HCT116 (cell line): ENCODE measurements around the gene KTN1. TPM values are rescaled to one million over a fixed set of nuclear protein-coding genes. Genes with fewer than 3 reads are reported as not detected.

Source experiments
- ATAC-seq: fragments of 200-7000 bp; cut with Tn5 transposase; 2 replicates; pipeline ENCODE4 v1.9.1; 2020; ENCODE audit warnings: mild to moderate bottlenecking, moderate library complexity
- BruUV-seq: library from RNA; stranded (reverse); fragments of 400-500 nt; replicated peaks from 2 replicates; lab custom pipeline; 2021; lab: Mats Ljungman, UMichigan
- CTCF ChIA-PET: fragments of 300-600 bp; sonication (Branson Sonifier 250); formaldehyde crosslinking; loops from one replicate; lab custom pipeline; 2021; ENCODE audit warnings: antibody characterized with exemption; lab: Charles Lee
- POLR2A ChIA-PET: fragments of 300-600, 350-600 bp; sonication (Branson Sonifier 250); formaldehyde crosslinking; loops from one replicate; lab custom pipeline; 2021; ENCODE audit warnings: antibody characterized with exemption; lab: Charles Lee
- RAD21 ChIA-PET, 2 experiments: fragments of 300-600 bp; sonication (Branson Sonifier 250); formaldehyde crosslinking; loops; one replicate each; lab custom pipeline; 2023; ENCODE audit warnings: low total read pairs in 2 of 2; ENCODE audit not compliant: uncharacterized antibody in 2 of 2, unreplicated experiment in 2 of 2, low non-redundant PET in 1 of 2; lab: Charles Lee
- DNase-seq: peaks from one replicate; pipeline ENCODE4 v3.0.0-alpha.2; 2010; ENCODE audit warnings: low read depth, low spot score
- H2AFZ ChIP-seq: fragments of 200-600 bp; shearing (Covaris generic), sonication (generic); 2 replicates; pipeline ENCODE4 v1.6.1; 2017; ENCODE audit warnings: low read depth, mixed run types, mixed read lengths, antibody characterized with exemption, low read length; ENCODE audit not compliant: poor library complexity, severe bottlenecking
- H3K27ac ChIP-seq: 2 replicates; pipeline ENCODE4 v1.5.1; 2012; ENCODE audit warnings: low read depth, low read length
- H3K27me3 ChIP-seq: fragments of 200-600 bp; sonication (generic); 2 replicates; pipeline ENCODE4 v1.6.1; 2016; ENCODE audit warnings: mixed run types, low read length, mixed read lengths; ENCODE audit not compliant: insufficient read depth
- H3K36me3 ChIP-seq, 2 experiments: fragments of 200-500 bp in 1 of 2; fragments of 200-600 bp in 1 of 2; sonication (Bioruptor generic) in 1 of 2; sonication (generic) in 1 of 2; 2 replicates each; pipeline versions ENCODE4 v1.5.1 to v1.6.1; 2014 to 2016; ENCODE audit warnings: low read length in 2 of 2, inconsistent platforms in 1 of 2, mixed read lengths in 1 of 2, mixed run types in 1 of 2; ENCODE audit not compliant: insufficient read depth in 2 of 2, control insufficient read depth in 1 of 2
- H3K4me1 ChIP-seq, 2 experiments: fragments of 200-600 bp in 1 of 2; sonication (generic) in 1 of 2; 2 replicates each; pipeline versions ENCODE4 v1.5.1 to v1.6.1; 2012 to 2017; ENCODE audit warnings: low read length in 2 of 2, inconsistent platforms in 1 of 2, mild to moderate bottlenecking in 1 of 2, mixed read lengths in 1 of 2, mixed run types in 1 of 2, moderate library complexity in 1 of 2; ENCODE audit not compliant: insufficient read depth in 2 of 2, control insufficient read depth in 1 of 2
- H3K4me2 ChIP-seq: fragments of 200-600 bp; sonication (generic); 2 replicates; pipeline ENCODE4 v1.6.1; 2017; ENCODE audit warnings: mixed run types, low read length, mixed read lengths
- H3K4me3 ChIP-seq, 2 experiments: fragments of 200-600 bp in 1 of 2; sonication (generic) in 1 of 2; replicated peaks in 1 of 2; 2 replicates each; pipeline ENCODE4 v1.5.1; 2011 to 2016; ENCODE audit warnings: low read length in 2 of 2, control low read depth in 1 of 2, low read depth in 1 of 2, mild to moderate bottlenecking in 1 of 2, mixed read lengths in 1 of 2, mixed run types in 1 of 2
- H3K79me2 ChIP-seq: fragments of 200-600 bp; sonication (generic); 2 replicates; pipeline ENCODE4 v1.6.1; 2017; ENCODE audit warnings: mild to moderate bottlenecking, mixed run types, low read length, moderate library complexity, mixed read lengths; ENCODE audit not compliant: insufficient read depth
- H3K9ac ChIP-seq: fragments of 200-600 bp; sonication (generic); 2 replicates; pipeline ENCODE4 v1.6.1; 2016; ENCODE audit warnings: low read length, mixed read lengths
- H3K9me2 ChIP-seq: fragments of 200-600 bp; sonication (generic), shearing (Covaris generic); 2 replicates; pipeline ENCODE4 v1.6.1; 2017; ENCODE audit warnings: mixed run types, mild to moderate bottlenecking, moderate library complexity; ENCODE audit not compliant: insufficient read depth
- H3K9me3 ChIP-seq, 2 experiments: fragments of 200-500 bp in 1 of 2; fragments of 200-600 bp in 1 of 2; sonication (Bioruptor generic) in 1 of 2; sonication (generic) in 1 of 2; 2 replicates each; pipeline ENCODE4 v1.6.1; 2014 to 2017; ENCODE audit warnings: low read length in 2 of 2, mixed read lengths in 2 of 2, inconsistent platforms in 1 of 2, low read depth in 1 of 2, mild to moderate bottlenecking in 1 of 2, mixed run types in 1 of 2, moderate library complexity in 1 of 2; ENCODE audit not compliant: control insufficient read depth in 1 of 2, insufficient read depth in 1 of 2
- H4K20me1 ChIP-seq: fragments of 200-600 bp; sonication (generic), shearing (Covaris generic); 2 replicates; pipeline ENCODE4 v1.6.1; 2017; ENCODE audit warnings: mixed run types, mild to moderate bottlenecking, moderate library complexity; ENCODE audit not compliant: insufficient read depth
- CBX3 ChIP-seq: IDR thresholded peaks from 2 replicates; pipeline ENCODE4 v1.6.1; 2012; ENCODE audit warnings: low read depth
- EGR1 ChIP-seq: IDR thresholded peaks from 2 replicates; pipeline ENCODE4 v1.6.1; 2012; ENCODE audit warnings: low read depth
- EZH2 ChIP-seq: fragments of 200-600 bp; sonication (generic); IDR thresholded peaks from 2 replicates; pipeline ENCODE4 v1.6.1; 2017; ENCODE audit warnings: antibody characterized with exemption, mixed run types
- EZH2phosphoT487 ChIP-seq: fragments of 200-600 bp; IDR thresholded peaks from 2 replicates; pipeline ENCODE4 v1.6.1; 2018; ENCODE audit warnings: antibody characterized with exemption, borderline replicate concordance
- FOSL1 ChIP-seq: IDR thresholded peaks from 2 replicates; pipeline ENCODE4 v1.6.1; 2012; ENCODE audit warnings: low read depth
- POLR2A ChIP-seq: IDR thresholded peaks from 2 replicates; pipeline ENCODE4 v1.7.0; 2011; ENCODE audit warnings: borderline replicate concordance; ENCODE audit not compliant: insufficient read depth, insufficient read length; ENCODE audit errors: extremely low read depth
- POLR2AphosphoS5 ChIP-seq: IDR thresholded peaks from 2 replicates; pipeline ENCODE4 v1.6.1; 2011; ENCODE audit warnings: mild to moderate bottlenecking, low read depth, low read length, moderate library complexity
- RAD21 ChIP-seq: IDR thresholded peaks from 2 replicates; pipeline ENCODE4 v1.6.1; 2012; ENCODE audit warnings: low read depth, mild to moderate bottlenecking
- REST ChIP-seq: IDR thresholded peaks from 2 replicates; pipeline ENCODE4 v1.6.1; 2012; ENCODE audit warnings: low read depth
- SIN3A ChIP-seq: IDR thresholded peaks from 2 replicates; pipeline ENCODE4 v1.6.1; 2012; ENCODE audit warnings: low read depth
- SRF ChIP-seq: IDR thresholded peaks from 2 replicates; pipeline ENCODE4 v1.6.1; 2012; ENCODE audit warnings: low read depth
- YY1 ChIP-seq: IDR thresholded peaks from 2 replicates; pipeline ENCODE4 v1.6.1; 2011; ENCODE audit warnings: low read length, low read depth, moderate library complexity, mild to moderate bottlenecking; ENCODE audit not compliant: insufficient replicate concordance; ENCODE audit errors: extremely low read depth
- ZNF274 ChIP-seq: fragments of 200-500 bp; sonication (Bioruptor generic); IDR thresholded peaks from 2 replicates; pipeline ENCODE4 v1.6.1; 2014; ENCODE audit warnings: mild to moderate bottlenecking, low read depth, low read length, inconsistent platforms
- intact Hi-C: fragments of 100-400 bp; cut with micrococcal nuclease; formaldehyde crosslinking; loops from 2 replicates; pipeline ENCODE4 v1.10.0; 2022
- total RNA-seq: library from RNA; stranded (reverse); gene quantifications from one replicate; pipeline ENCODE4 v1.2.1, GENCODE V29; 2021; ENCODE audit not compliant: unreplicated experiment
- TF ChIP-seq, protein P1 (sequence below): IDR thresholded peaks from 2 replicates; pipeline ENCODE4 v1.6.1; 2012
- TF ChIP-seq, protein P2 (sequence below): IDR thresholded peaks from 2 replicates; pipeline ENCODE4 v1.6.1; 2012

Gene KTN1
- total RNA-seq, 1 experiment from 2014 or later, result 105 TPM

DNA sequence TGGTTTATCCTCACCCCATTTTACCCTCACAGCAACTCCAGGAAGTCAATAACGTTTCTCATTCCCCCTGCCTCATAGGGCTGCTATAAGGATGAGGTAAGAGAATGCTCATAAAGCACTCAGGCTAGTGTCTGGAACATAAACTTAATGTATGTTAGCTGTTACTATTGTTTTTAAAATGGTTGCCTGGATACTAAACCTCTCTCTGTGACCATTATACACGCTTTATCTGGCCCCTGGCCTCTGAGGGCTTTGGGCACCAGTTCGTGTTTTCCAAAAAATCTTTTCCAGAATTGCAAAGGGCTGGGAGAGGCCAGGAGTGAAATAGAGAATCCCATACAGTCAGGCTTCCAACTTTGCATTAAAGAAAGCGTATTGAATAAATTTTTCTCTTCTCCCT, 113.9 kb downstream of the KTN1 start:
- Histone ChIP-seq H3K4me3 (no peak overlapping the region), H2AFZ (no peak overlapping the region)
- ATAC-seq, result no peak
- TF ChIP-seq POLR2AphosphoS5 (no peak), POLR2A (no peak), RAD21 (no peak), YY1 (no peak), SIN3A (no peak), EGR1 (no peak), EZH2 (no peak), FOSL1 (no peak), CBX3 (no peak), EZH2phosphoT487 (no peak), REST (no peak), ZNF274 (no peak), SRF (no peak)
- TF ChIP-seq, protein P1, sequence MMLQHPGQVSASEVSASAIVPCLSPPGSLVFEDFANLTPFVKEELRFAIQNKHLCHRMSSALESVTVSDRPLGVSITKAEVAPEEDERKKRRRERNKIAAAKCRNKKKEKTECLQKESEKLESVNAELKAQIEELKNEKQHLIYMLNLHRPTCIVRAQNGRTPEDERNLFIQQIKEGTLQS, result no peak
- TF ChIP-seq, protein P2, sequence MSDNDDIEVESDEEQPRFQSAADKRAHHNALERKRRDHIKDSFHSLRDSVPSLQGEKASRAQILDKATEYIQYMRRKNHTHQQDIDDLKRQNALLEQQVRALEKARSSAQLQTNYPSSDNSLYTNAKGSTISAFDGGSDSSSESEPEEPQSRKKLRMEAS, result no peak
- TF ChIP-seq, all 23 proteins: peak for 0
- peaks cover 2 to 15% of the 10 kb centered on the region in 2 experiments for H3K4me1 ChIP-seq
- ChIA-PET RAD21 (no interaction called here), POLR2A (no interaction called here), CTCF (no interaction called here)
- H3K9ac ChIP-seq, result no peak overlapping the region
- H3K9me3 ChIP-seq, result no peaks in the 10 kb centered on the region
- H3K27me3 ChIP-seq, result no peaks in the 10 kb centered on the region
- BruUV-seq, result no TSS peak
- H3K9me2 ChIP-seq, result no peaks in the 10 kb centered on the region
- no peak overlapping the region for H3K4me2 ChIP-seq
- no peaks in the 10 kb centered on the region for H4K20me1 ChIP-seq
- no peaks in the 10 kb centered on the region for H3K79me2 ChIP-seq
- no peak overlapping the region for H3K27ac ChIP-seq
- DNase-seq, result no peak
- no peaks in the 10 kb centered on the region for H3K36me3 ChIP-seq
- intact Hi-C loops, result no loop called here
